AG04450 (cell line): Measurements from ENCODE around the gene BGN. TPM values are rescaled to one million over a fixed set of nuclear protein-coding genes. Genes with fewer than 3 reads are reported as not detected.

Experiments
- CTCF ChIA-PET: fragments of 300-600, 350-600 bp; formaldehyde crosslinking; extraction: SDS; loops from one replicate; lab custom pipeline; 2022; ENCODE audit warnings: antibody characterized with exemption, inconsistent platforms; lab: Charles Lee
- POLR2A ChIA-PET: fragments of 350-600 bp; formaldehyde crosslinking; extraction: SDS; loops from one replicate; lab custom pipeline; 2021; ENCODE audit warnings: antibody characterized with exemption, inconsistent platforms; lab: Yijun Ruan, JAX
- DNase-seq: peaks from one replicate; pipeline ENCODE4 v3.0.0-alpha.2; 2011; ENCODE audit warnings: low read depth, low spot score
- H3K27ac ChIP-seq: one replicate; pipeline ENCODE4 v1.5.1; 2012; ENCODE audit warnings: low read depth, low read length, control low read depth
- H3K27me3 ChIP-seq: one replicate; pipeline ENCODE4 v1.6.0; 2012; ENCODE audit warnings: low read length; ENCODE audit not compliant: control insufficient read depth, insufficient read depth
- H3K4me3 ChIP-seq: 2 replicates; pipeline ENCODE4 v1.5.1; 2011; ENCODE audit warnings: mild to moderate bottlenecking, low read depth, low read length, control low read depth
- H3K9me3 ChIP-seq: 2 replicates; pipeline ENCODE4 v1.5.1; 2012; ENCODE audit warnings: low read length; ENCODE audit not compliant: control insufficient read depth, insufficient read depth
- polyA plus RNA-seq: library from polyadenylated mRNA; depleted of rRNA; stranded (reverse); fragments of >200 nt; gene quantifications from 2 replicates; pipeline ENCODE4 v1.2.3, GENCODE V29; 2011
- TF ChIP-seq, protein P1 (sequence below): IDR thresholded peaks from 2 replicates; pipeline ENCODE4 v1.5.1; 2011; ENCODE audit warnings: low read depth, low read length, control low read depth, inconsistent platforms

BGN gene
- polyA plus RNA-seq, 1 experiment: 97.2 TPM

DNA sequence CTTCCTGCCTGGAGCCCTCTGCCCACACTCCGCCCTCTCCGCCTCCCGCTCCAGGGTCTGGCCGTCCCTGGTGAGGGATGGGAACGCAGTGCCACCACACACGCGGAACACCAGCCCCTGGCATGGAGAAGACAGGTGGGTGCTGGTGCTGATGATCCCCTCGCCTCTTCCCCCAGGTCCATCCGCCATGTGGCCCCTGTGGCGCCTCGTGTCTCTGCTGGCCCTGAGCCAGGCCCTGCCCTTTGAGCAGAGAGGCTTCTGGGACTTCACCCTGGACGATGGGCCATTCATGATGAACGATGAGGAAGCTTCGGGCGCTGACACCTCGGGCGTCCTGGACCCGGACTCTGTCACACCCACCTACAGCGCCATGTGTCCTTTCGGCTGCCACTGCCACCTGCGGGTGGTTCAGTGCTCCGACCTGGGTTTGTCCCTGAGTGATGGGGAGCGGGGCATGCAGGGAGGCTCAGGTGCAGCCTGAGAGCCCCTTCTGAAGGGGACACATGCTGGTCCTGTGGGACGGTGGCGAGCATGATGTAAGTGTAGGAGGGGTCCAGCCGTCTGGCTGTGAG, 9.8 kb downstream of the BGN start:
- Histone ChIP-seq H3K27me3 (no peaks in the 10 kb centered on the region), H3K4me3 (no peak overlapping the region), H3K27ac (no peak overlapping the region), H3K9me3 (no peaks in the 10 kb centered on the region)
- no peak for DNase-seq
- TF ChIP-seq, protein P1, sequence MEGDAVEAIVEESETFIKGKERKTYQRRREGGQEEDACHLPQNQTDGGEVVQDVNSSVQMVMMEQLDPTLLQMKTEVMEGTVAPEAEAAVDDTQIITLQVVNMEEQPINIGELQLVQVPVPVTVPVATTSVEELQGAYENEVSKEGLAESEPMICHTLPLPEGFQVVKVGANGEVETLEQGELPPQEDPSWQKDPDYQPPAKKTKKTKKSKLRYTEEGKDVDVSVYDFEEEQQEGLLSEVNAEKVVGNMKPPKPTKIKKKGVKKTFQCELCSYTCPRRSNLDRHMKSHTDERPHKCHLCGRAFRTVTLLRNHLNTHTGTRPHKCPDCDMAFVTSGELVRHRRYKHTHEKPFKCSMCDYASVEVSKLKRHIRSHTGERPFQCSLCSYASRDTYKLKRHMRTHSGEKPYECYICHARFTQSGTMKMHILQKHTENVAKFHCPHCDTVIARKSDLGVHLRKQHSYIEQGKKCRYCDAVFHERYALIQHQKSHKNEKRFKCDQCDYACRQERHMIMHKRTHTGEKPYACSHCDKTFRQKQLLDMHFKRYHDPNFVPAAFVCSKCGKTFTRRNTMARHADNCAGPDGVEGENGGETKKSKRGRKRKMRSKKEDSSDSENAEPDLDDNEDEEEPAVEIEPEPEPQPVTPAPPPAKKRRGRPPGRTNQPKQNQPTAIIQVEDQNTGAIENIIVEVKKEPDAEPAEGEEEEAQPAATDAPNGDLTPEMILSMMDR: no peak
- POLR2A ChIA-PET: no interaction called here
- CTCF ChIA-PET: interaction anchor here (4.1 kb wide), 1 partner anchor 44 kb away, joined by 45 read pairs; no protein-coding TSS in a partner anchor

- Histone ChIP-seq H3K4me3 (no peak overlapping the region), H3K27me3 (no peaks in the 10 kb centered on the region), H3K27ac (no peak overlapping the region), H3K9me3 (no peaks in the 10 kb centered on the region)
- ChIA-PET POLR2A (no interaction called here), CTCF (interaction anchor here (3.1 to 4.1 kb wide), 3 partner anchors 9 to 44 kb away, joined by 21 to 62 read pairs (median 45); partner anchors contain the start of genes BGN and HAUS7)
- DNase-seq: no peak
- TF ChIP-seq, protein P1: no peak
Observed at GRCh38 chrX:153505361-153505760, 10.6 kb downstream of the BGN start.

GRCh38 chrX:153507484-153508178, 12.9 kb downstream of the BGN start:
- no peaks in the 10 kb centered on the region for H3K9me3 ChIP-seq
- POLR2A ChIA-PET: no interaction called here
- DNase-seq: peak; percentile 30
- TF ChIP-seq, protein P1: peak; percentile 65
- H3K4me3 ChIP-seq: no peak overlapping the region
- H3K27ac ChIP-seq: no peak overlapping the region
- H3K27me3 ChIP-seq: no peaks in the 10 kb centered on the region
- CTCF ChIA-PET: interaction anchor here (0.8 to 4.1 kb wide), 13 partner anchors 11 to 566 kb away, joined by 3 to 62 read pairs (median 5); partner anchors contain the start of genes BGN and HAUS7

GRCh38 chrX:153509592-153509991, 14.8 kb downstream of the BGN start:
- ChIA-PET POLR2A (no interaction called here), CTCF (interaction anchor here (0.7 kb wide), 1 partner anchor 39 kb away, joined by 3 read pairs; the partner anchor contains the start of gene HAUS7)
- no peak for DNase-seq
- TF ChIP-seq, protein P1: no peak
- Histone ChIP-seq H3K9me3 (no peaks in the 10 kb centered on the region), H3K4me3 (no peak overlapping the region), H3K27ac (no peak overlapping the region), H3K27me3 (no peaks in the 10 kb centered on the region)

DNA sequence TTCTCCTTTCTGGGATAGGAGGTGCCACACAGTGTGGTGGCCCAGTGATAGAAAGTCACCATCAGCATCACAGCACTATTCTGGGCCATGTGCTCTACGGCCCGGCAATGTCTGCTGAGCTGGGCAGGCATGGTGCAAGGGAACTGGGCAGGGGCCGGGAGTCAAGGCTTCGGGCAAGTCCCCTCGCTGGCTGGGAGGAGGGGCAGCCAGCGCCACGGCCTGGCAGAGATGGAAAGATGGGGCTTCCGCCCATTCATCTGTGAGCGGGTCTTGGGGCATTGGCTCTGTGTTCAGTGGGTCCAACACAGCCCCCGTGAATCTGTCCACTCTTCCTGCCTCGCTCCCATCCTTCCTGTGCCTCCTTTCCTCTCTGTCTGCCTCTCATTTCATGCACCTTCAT, 15.6 kb downstream of the BGN start:
- Histone ChIP-seq H3K27ac (no peak overlapping the region), H3K27me3 (no peaks in the 10 kb centered on the region), H3K4me3 (no peak overlapping the region), H3K9me3 (no peaks in the 10 kb centered on the region)
- TF ChIP-seq, protein P1: no peak
- DNase-seq: no peak
- ChIA-PET POLR2A (no interaction called here), CTCF (interaction anchor here (1.3 to 1.8 kb wide), 2 partner anchors 39 to 49 kb away, joined by 4 to 8 read pairs; partner anchors contain the start of gene HAUS7)
